ENCODE results near the gene NPTX1. TPM values are rescaled to one million over a fixed set of nuclear protein-coding genes. Genes with fewer than 3 reads are reported as not detected.

NPTX1 gene
- polyA plus RNA-seq, 3 donors, result 0.83 to 1.5 (median 1.3) TPM

DNA sequence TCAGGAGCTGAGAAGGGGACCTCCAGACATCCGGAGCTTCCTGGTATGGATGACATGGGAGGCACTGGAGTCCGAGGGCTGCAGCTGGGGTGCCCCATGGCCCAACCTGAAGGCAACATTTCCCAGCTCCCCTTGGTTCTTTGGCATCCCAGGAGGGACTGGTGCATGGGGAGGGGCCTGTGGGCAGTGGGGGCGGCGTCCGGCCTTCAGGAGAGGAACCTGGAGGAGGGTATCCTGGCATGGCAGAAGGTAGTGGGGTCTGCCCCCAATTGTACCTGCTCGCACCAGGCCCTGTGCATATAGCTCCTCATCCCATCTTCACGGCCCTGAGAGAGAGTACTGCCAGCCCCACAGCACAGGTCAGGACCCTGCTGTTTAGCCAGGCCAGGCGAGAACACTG is 11.9 kb downstream of the NPTX1 start:
- no peak for DNase-seq (ENCODE audit: low read depth in 3 of 3, low spot score in 2 of 3)

DNA sequence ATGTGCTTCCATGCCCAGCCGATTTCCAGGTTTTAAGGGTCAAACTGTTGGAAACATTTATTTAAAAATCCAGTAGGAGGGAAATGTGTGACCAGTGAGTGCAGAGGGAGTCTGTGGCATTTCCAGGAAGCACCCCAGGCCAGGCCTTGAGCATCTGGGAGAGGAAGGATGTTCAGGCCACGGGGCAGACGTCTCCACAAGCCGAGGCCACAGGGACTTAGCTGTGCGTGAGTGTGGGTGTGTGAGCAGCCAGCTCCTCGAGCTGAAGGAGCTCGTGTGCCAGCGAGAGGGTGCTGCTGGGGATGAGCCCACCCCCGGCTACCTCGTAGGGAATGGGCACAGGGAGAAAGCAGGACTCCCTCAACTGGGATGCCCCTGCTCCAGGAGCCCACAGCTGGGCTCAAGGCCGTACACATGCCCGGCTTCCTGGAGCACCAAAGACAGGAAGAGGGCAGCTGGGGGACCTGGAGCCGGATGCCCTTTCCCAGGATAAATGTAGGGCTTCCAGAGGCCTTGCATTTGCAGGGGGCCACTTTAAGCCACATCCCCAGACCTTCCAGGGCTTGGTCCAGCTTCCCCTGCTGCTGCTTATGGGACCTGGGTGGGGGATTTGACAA is 12.5 kb downstream of the NPTX1 start:
- DNase-seq (ENCODE audit: low read depth in 3 of 3, low spot score in 2 of 3), result no peak

DNA sequence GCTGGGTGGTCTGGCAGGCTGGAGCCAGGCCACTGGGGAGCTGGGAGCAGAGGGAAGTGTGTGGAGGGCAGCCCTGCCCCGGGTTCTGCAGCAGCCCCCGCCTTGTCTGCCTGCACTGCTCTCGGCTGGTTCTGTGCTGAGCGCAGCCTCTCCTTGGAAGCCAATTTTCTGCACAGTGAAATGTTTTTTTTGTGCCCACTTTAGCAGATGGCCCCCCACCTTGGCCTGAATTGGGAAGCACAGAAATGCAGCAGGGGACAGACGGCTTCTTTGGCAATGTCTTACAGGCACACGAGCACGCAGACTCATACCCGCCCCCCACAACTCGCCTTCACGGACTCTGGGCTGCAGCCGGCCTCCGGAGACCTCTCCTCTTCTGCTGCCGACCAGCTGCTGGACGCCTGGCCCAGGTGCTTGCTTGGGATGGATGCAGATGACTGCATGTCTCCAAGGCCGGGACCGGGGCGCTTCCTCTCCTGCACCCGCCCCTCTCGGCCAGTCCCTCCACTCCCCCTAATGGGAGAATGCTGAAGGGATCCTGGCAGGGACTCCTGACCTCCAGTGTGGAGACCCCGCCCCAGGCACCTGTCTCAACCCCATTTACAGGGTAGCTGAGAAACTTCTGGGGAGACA is 14.8 kb downstream of the NPTX1 start:
- no peak for DNase-seq (ENCODE audit: low read depth in 3 of 3, low spot score in 2 of 3)

DNA sequence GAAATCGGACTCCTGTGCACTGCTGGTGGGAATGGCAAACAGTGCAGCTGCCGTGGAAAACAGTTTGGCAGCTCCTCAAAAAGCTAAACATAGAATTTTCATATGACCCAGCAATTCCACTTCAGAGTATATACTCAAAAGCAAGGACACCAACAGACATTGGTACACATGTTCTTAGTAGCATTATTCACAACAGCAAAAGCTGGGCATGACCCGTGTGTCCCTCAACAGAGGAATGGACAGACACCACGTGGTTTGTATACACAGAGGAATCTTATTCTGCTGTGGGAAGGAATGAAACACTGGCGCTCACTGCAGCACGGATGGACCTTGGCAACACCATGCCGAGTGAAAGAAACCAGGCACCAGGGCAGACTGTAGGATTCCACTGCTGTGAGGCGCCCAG is 16.0 kb downstream of the NPTX1 start:
- no peak for DNase-seq (ENCODE audit: low read depth in 3 of 3, low spot score in 2 of 3)

DNA sequence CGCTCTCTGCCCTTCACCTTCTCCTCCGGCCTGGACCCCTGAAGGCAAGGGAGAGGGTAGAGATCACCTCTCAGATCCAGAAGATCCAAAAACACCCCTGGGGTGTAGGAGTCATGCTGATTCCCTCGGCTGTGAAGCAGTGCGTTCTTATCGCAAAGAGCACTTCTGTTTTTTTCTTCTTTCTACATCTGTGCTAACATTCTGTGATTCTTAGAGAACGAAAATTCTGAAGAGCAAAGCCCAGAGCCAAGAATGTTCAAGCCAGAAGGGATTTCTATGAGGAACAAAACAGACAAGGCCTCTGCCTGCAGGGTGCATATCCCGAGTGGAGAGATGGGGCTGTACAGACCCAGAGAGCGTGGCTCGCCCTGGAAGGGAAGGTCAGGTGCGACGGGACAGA is 17.2 kb downstream of the NPTX1 start:
- no peak for DNase-seq (ENCODE audit: low read depth in 3 of 3, low spot score in 2 of 3)

DNA sequence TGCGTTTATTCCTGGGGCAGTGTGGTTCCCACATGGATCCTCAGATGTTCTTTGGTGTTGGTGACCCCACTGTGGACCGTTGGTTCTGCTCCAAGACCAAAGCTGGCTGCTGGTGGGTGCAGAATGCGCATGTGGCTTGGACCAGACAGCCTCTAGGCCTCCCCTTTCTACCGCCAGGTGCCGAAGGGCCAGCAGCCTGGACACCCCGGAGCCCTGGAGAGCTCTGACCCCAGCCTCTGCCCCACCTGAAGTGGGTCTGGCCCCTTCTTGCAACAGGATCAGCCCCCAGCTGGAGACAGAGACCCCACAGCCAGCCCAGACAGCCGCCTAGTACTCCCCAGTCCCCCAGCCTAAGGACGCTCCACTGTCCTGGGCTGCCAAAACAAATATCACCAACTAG is 18.4 kb downstream of the NPTX1 start:
- no peak for DNase-seq (ENCODE audit: low read depth in 3 of 3, low spot score in 2 of 3)

DNA sequence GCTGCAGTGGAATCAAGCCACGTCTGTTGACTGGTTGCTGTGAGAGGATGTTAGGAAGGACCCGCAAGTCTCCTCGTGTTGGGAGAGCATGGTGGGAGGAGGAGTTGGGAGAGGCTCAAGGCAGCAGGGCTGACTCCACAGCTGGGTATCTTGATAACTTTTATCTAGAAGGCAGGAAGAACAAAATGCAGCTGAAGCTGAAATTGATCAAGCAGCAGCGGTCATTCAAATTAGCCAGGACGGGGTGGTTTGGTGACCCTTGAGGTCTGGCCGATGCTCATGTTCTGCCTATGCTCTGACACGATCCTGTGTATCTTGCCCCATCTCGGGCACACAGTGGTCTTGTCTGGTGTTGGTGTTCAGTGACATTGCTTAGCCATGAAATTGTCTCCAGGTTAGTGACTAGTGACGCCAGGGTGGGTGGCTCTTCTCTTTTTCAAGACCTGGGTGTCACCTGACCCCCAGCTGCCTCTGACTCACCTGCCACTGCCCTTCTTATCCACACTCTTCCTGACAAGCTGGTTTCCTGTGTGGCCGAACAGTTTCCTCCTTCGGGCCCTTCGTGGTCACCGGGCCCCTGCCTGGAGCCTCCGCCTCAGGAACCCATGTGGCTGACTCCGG is 19.1 kb downstream of the NPTX1 start:
- DNase-seq (ENCODE audit: low read depth in 3 of 3, low spot score in 2 of 3), result no peak

DNA sequence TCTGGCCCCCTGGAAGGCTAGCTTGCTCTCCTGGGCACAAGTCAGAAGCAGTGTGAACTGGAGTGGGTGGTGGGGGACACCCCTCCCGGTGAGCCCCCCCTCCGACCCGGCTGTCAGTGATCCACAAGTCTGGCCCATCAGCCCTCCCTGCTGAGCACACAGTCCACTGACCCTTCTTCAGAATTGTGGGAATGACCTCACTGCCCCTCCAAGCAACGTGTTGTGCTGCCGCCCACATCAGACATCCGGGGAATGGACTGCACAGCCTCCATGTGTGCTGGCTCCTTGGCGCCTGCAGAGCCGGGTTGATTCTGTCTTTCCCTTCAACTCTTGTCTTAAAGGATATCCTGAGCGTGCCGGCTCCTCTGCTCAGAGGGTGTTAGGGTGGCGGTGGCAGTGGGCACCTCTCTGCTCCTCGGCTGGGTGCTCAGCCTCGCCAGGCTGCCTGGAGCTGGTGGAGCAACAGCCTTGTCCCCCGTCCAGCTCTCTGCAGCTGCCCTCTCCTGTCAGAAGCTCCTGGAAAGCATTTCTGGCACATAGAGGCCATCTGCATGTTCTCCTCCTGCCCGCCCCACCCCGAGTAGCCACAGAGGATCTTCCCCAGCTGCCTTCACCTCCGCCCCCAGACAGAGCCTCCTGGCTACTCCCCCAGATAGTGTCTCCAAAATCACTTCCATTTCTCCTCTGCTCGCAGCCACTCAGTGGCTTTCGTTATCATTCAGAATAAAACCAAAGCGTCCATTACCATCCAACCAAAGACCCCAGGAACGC is 19.8 kb downstream of the NPTX1 start:
- DNase-seq (ENCODE audit: low read depth in 3 of 3, low spot score in 2 of 3), result no peak

DNA sequence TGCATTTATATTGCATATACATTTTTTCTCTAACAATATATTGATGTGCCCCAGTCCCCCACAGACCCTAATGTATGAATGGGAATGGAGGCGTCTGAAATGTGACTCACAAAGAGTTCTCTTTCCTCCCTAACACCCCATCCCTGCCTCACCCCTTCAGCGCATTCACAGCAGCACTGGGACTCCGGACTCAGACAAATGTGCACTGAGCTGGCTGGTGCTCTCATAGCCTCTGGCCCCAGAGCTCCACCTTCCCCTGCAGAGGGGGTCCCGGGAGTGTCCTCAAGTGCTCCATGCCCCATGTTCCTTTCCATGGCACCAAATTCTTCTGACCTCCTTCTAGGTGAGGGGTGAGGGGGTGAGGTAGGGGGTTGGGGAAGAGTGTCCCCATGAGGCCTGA is 20.6 kb downstream of the NPTX1 start:
- no peak for DNase-seq (ENCODE audit: low read depth in 3 of 3, low spot score in 2 of 3)

DNA sequence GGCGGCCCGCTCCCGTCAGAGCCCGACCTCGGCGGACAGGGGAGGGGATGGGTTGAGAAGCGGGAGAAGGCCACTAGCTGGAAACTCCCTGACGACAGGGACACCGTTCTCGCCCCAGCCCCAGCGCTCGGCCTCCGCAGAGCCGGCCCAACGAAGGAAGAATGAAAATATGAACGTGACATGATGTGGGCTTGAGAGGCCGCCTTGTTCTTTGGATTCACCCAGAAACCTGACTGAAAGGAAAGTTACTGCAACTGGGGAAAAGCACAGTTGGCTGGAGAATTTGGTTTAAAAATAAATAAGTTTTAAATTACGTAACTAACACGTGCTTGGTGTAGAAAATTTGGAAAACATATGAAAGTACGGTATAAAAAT is 21.1 kb downstream of the NPTX1 start:
- no peak for DNase-seq (ENCODE audit: low read depth in 3 of 3, low spot score in 2 of 3)

DNA sequence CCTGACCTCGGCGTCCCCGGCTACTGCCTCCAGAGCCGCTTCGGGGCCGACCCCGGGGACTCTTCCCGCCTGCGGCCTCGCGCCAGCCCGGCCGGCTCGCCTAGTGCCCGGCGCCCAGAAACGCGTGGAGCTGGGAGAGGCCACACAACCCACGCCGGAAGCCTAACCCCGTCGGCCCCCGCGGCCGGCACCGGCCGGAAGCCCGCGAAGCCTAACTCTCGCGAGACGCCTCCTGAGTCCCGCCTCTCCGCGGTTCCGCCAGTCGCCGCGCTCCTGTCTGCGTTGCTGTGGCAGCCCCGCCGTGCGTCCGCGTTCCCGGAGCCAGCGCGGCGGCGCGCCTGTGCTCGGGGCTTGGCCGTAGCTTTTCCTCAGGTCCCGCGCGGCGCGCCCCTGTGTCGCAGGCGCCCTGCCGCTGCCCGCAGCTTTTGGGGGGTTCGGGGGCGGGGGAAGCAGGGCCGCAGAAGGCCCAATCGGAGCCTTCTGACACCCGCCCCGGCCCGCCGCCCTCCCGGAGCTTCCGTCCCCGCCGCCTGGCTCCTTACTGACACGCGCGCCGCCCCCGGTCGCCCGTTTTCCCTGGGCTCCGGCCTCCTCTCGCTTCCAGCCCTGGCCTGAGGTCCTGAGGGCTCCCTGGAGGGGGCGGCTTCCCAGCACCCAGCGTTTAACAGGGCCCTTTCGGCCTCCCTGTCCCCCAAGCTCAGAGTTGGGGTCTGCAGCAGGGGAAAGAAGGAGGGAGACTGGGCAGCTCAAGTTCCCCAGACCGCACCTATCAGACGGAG is 21.7 kb downstream of the NPTX1 start:
- DNase-seq (ENCODE audit: low read depth in 3 of 3, low spot score in 2 of 3), result peak; percentile 90 to 92 (median 90)

DNA sequence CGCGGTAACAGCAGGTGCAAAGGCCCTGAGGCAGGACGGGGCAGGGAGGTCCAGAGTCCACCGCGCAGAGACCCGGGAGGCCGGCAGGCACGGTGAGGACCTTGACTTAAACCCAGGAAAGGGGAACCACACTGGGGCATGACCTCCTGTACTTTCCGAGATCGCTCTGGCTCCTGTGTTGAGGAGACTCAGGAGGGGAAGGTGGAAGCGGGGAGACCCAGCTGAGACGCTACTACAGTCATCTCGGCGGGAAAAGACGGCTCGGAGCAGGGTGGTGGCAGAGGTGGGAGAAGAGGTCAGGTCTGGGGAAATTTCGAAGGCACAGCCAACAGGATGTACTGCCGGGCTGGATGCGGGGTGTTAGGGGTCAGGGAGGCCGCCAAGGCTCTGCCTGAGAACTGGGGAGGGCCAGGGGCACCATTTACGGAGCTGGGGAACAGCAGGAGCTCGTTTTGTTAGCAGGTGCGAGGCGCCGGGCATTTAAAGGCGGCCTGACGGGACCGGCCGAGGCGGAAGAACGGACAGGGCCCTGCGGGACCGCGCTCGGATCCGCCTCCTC is 22.3 kb downstream of the NPTX1 start:
- no peak for DNase-seq (ENCODE audit: low read depth in 3 of 3, low spot score in 2 of 3)

DNA sequence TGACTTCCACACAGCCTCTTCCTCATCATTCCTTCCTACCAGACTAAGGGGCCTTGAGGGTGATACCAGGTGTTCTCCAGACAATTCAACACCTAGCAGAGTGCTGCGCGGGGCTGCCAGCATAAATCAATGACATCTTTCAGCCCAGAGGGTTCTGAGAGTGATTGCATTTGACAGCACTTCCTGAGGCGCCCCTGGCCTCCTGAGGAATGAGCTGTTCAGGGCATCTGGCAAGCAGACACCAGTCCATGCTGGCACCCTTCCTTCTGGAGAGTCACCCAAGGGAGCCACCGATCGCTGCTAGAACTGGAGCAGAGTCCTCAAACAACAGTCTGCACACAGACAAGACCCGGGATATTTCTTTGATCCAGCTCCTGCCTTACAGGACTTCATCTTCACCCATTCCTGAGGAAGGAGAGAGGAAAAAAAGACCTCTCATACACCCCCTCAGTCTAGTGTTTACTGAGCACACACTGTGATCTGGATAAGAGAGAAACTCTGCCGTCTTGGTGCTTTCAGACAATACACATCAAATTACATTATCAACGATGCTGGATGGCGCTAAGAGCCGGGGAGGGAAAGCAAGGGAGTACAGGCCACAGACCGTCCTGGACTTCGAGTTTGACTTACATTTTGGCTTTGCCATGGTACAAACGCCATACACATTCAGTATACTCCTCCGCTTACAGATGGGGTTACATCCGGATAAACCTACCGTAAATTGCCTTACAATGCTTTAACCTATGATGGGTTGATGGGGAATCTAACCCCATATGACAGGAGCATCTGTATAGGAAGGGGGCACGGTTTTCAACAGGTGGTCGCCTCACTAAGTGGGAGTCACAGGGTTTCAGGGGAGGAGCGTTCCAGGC is 23.0 kb downstream of the NPTX1 start:
- DNase-seq (ENCODE audit: low read depth in 3 of 3, low spot score in 2 of 3), result no peak

DNA sequence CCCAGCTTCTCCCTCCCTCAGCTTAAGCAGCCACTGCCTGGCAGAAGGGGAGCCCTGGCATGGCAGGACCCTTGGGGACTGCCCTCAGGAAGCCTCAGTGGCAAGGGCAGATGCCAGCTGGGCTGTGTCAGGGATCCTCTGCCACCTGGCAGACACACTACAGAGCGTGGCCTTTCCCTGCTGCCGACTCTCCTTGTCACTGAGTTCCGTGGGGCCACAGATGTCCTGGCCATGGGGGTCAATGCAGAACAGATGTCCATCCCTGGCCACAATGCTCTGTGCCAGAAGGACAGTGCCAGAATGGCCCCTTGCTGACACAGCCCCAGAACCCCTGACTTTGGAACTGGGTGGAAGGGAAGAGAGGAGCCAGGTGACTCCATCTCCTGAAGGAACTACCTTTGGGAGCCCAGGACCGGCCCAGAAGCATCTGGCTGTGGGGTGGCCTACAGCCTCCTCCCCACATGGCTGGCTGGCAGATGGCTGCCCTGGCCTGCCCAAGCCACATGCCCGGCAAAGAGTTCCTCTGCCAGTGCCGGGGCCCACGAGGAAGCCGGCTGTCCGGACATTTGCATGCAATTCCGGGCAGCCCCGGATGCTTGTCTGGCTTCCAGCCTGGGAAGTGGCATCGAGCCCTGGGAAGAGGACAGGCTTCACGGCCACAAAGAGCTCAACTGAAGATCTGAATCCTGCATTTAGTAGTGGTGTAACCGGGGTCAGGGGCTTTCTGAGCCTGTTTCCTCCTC is 24.1 kb downstream of the NPTX1 start:
- no peak for DNase-seq (ENCODE audit: low read depth in 3 of 3, low spot score in 2 of 3)

DNA sequence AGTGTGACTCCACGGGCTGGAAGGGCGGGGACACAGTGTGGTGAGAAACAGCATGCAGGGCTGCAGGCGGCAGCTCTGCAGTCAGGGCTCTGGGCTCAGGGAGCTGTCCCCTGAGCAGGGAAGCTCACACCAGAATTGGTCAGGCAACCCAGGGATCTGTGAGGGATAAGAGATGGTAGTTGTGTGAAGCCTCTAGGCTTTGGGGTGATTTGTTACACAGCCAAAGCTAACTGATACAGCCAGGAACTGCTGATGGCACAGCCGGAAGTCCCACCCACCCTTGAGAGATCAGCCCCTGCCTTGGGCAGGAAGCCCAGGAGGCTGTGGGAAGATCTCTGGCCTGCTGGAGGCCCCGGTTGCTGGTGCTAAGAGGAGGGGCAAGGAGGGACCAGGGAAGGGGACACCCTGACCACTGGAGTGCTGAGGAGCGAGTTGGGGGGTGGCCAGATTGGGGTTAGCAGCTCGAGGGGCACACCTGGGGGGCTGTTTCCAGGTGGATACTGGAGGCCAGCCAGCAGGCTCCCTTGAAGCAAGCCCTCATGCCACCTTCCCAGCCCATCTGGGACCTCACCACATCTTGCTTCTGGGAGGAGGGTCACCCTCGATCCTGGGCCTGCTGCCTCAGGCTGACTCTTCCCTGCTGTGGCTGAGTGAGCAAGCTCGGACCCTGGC is 25.2 kb downstream of the NPTX1 start:
- no peak for DNase-seq (ENCODE audit: low read depth in 3 of 3, low spot score in 2 of 3)

DNA sequence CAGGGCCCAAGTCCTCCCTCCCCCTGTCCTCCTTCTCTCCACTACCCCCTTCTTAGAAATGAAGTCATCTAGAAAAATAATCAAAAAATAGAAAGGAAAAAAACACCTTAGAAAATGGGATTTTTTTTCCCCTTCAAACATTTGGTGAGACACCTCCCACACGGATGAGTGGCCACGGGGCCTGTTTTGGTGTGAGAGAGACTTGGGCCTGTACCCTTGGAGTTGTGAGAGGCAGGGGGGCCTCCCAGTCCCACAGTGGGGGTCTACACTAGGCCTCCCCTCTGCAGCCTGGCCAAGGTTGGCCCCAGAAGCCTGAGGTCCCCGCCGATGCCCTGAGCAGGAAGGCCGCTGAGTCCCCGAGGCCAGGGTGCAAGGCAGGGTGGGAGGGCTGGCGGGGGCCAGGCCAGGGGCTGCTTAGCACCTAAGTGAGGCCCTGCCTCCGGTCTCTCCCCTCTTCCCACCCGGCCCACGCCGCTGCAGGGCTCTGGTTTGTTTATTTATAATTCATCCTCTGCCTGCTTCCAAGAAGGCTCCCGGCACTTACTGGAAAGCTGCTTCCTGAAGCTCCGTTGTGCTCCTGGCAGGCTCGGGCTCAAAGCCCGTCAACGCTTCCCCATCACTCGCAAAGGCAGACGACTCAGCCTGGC is 26.4 kb downstream of the NPTX1 start:
- DNase-seq (ENCODE audit: low read depth in 3 of 3, low spot score in 2 of 3), result no peak

DNA sequence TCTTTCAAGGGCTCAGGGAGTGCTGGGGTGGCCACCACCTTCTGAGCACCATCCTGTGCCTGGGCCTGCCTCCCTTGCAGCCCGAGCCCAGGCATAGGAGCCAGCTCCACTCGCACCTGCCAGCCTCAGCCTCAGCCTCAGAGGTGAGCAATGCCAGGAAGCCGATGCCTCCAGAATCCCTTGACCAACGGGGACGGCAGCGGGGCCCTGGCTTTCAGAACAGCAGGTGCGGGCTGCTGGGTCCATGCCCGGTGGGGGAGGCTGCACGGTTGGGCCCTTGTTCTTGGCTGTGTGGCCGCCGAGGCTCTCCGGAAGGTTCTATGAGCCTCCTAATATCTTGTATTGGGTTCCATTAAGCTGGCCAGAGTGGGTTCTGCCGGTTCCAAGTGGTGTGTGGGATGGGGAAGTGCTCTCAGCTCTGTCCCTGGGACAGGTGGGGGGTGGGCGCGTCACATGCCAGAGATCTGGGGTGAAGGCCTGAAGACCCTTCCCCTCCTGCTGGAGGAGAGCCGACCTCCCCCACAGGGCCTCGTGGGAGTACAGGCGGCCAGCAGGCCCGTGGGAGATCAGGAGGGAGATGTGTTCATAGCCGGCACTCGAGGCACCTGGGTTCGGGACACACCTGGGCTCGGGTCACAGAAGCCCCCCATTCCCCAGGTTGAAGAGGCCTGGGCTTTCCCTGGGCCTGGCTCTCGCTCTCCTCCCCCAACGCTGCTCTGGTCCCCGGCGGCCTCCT is 27.0 kb downstream of the NPTX1 start:
- no peak for DNase-seq (ENCODE audit: low read depth in 3 of 3, low spot score in 2 of 3)

Measured in right renal cortex interstitium (tissue), 3 donors.